GM12801 (cell line): ENCODE results near the gene TXNL4A.

Source experiments
- CTCF ChIP-seq: IDR thresholded peaks from one replicate; pipeline ENCODE4 v1.5.1; 2011; ENCODE audit warnings: control low read depth; ENCODE audit not compliant: insufficient read length; ENCODE audit errors: extremely low read depth

TXNL4A gene

GRCh38 chr18:79987566-79987965 is 797 bp downstream of the TXNL4A start:
- no peak for TF ChIP-seq CTCF

GRCh38 chr18:79986726-79987125 is 1.6 kb downstream of the TXNL4A start:
- TF ChIP-seq CTCF = no peak

- TF ChIP-seq CTCF = no peak
These were observed 3.2 kb downstream of the TXNL4A start for GRCh38 chr18:79985172-79985571.

- no peak for TF ChIP-seq CTCF
These were observed 4.6 kb downstream of the TXNL4A start for GRCh38 chr18:79983793-79984192.

GRCh38 chr18:79983253-79983652 is 5.1 kb downstream of the TXNL4A start:
- TF ChIP-seq CTCF = no peak

- no peak for TF ChIP-seq CTCF
These were observed 5.6 kb downstream of the TXNL4A start for GRCh38 chr18:79982736-79983135.

GRCh38 chr18:79980585-79980984 is 7.8 kb downstream of the TXNL4A start:
- no peak for TF ChIP-seq CTCF

- TF ChIP-seq CTCF = no peak
These were observed 8.5 kb downstream of the TXNL4A start for GRCh38 chr18:79979843-79980242.
